HCT116 (cell line): ENCODE results near the gene CFAP47. TPM values are rescaled to one million over a fixed set of nuclear protein-coding genes. Genes with fewer than 3 reads are reported as not detected.

ENCODE experiments used
- ATAC-seq: fragments of 200-7000 bp; cut with Tn5 transposase; 2 replicates; pipeline ENCODE4 v1.9.1; 2020; ENCODE audit warnings: mild to moderate bottlenecking, moderate library complexity
- BruUV-seq: library from RNA; stranded (reverse); fragments of 400-500 nt; replicated peaks from 2 replicates; lab custom pipeline; 2021; lab: Mats Ljungman, UMichigan
- CTCF ChIA-PET: fragments of 300-600 bp; sonication (Branson Sonifier 250); formaldehyde crosslinking; loops from one replicate; lab custom pipeline; 2021; ENCODE audit warnings: antibody characterized with exemption; lab: Charles Lee
- POLR2A ChIA-PET: fragments of 300-600, 350-600 bp; sonication (Branson Sonifier 250); formaldehyde crosslinking; loops from one replicate; lab custom pipeline; 2021; ENCODE audit warnings: antibody characterized with exemption; lab: Charles Lee
- RAD21 ChIA-PET, 2 experiments: fragments of 300-600 bp; sonication (Branson Sonifier 250); formaldehyde crosslinking; loops; one replicate each; lab custom pipeline; 2023; ENCODE audit warnings: low total read pairs in 2 of 2; ENCODE audit not compliant: uncharacterized antibody in 2 of 2, unreplicated experiment in 2 of 2, low non-redundant PET in 1 of 2; lab: Charles Lee
- DNase-seq: peaks from one replicate; pipeline ENCODE4 v3.0.0-alpha.2; 2010; ENCODE audit warnings: low read depth, low spot score
- H2AFZ ChIP-seq: fragments of 200-600 bp; shearing (Covaris generic), sonication (generic); 2 replicates; pipeline ENCODE4 v1.6.1; 2017; ENCODE audit warnings: low read depth, mixed run types, mixed read lengths, antibody characterized with exemption, low read length; ENCODE audit not compliant: poor library complexity, severe bottlenecking
- H3K27ac ChIP-seq: 2 replicates; pipeline ENCODE4 v1.5.1; 2012; ENCODE audit warnings: low read depth, low read length
- H3K27me3 ChIP-seq: fragments of 200-600 bp; sonication (generic); 2 replicates; pipeline ENCODE4 v1.6.1; 2016; ENCODE audit warnings: mixed run types, low read length, mixed read lengths; ENCODE audit not compliant: insufficient read depth
- H3K36me3 ChIP-seq, 2 experiments: fragments of 200-500 bp in 1 of 2; fragments of 200-600 bp in 1 of 2; sonication (Bioruptor generic) in 1 of 2; sonication (generic) in 1 of 2; 2 replicates each; pipeline versions ENCODE4 v1.5.1 to v1.6.1; 2014 to 2016; ENCODE audit warnings: low read length in 2 of 2, inconsistent platforms in 1 of 2, mixed read lengths in 1 of 2, mixed run types in 1 of 2; ENCODE audit not compliant: insufficient read depth in 2 of 2, control insufficient read depth in 1 of 2
- H3K4me1 ChIP-seq, 2 experiments: fragments of 200-600 bp in 1 of 2; sonication (generic) in 1 of 2; 2 replicates each; pipeline versions ENCODE4 v1.5.1 to v1.6.1; 2012 to 2017; ENCODE audit warnings: low read length in 2 of 2, inconsistent platforms in 1 of 2, mild to moderate bottlenecking in 1 of 2, mixed read lengths in 1 of 2, mixed run types in 1 of 2, moderate library complexity in 1 of 2; ENCODE audit not compliant: insufficient read depth in 2 of 2, control insufficient read depth in 1 of 2
- H3K4me2 ChIP-seq: fragments of 200-600 bp; sonication (generic); 2 replicates; pipeline ENCODE4 v1.6.1; 2017; ENCODE audit warnings: mixed run types, low read length, mixed read lengths
- H3K4me3 ChIP-seq, 2 experiments: fragments of 200-600 bp in 1 of 2; sonication (generic) in 1 of 2; replicated peaks in 1 of 2; 2 replicates each; pipeline ENCODE4 v1.5.1; 2011 to 2016; ENCODE audit warnings: low read length in 2 of 2, control low read depth in 1 of 2, low read depth in 1 of 2, mild to moderate bottlenecking in 1 of 2, mixed read lengths in 1 of 2, mixed run types in 1 of 2
- H3K79me2 ChIP-seq: fragments of 200-600 bp; sonication (generic); 2 replicates; pipeline ENCODE4 v1.6.1; 2017; ENCODE audit warnings: mild to moderate bottlenecking, mixed run types, low read length, moderate library complexity, mixed read lengths; ENCODE audit not compliant: insufficient read depth
- H3K9ac ChIP-seq: fragments of 200-600 bp; sonication (generic); 2 replicates; pipeline ENCODE4 v1.6.1; 2016; ENCODE audit warnings: low read length, mixed read lengths
- H3K9me2 ChIP-seq: fragments of 200-600 bp; sonication (generic), shearing (Covaris generic); 2 replicates; pipeline ENCODE4 v1.6.1; 2017; ENCODE audit warnings: mixed run types, mild to moderate bottlenecking, moderate library complexity; ENCODE audit not compliant: insufficient read depth
- H3K9me3 ChIP-seq, 2 experiments: fragments of 200-500 bp in 1 of 2; fragments of 200-600 bp in 1 of 2; sonication (Bioruptor generic) in 1 of 2; sonication (generic) in 1 of 2; 2 replicates each; pipeline ENCODE4 v1.6.1; 2014 to 2017; ENCODE audit warnings: low read length in 2 of 2, mixed read lengths in 2 of 2, inconsistent platforms in 1 of 2, low read depth in 1 of 2, mild to moderate bottlenecking in 1 of 2, mixed run types in 1 of 2, moderate library complexity in 1 of 2; ENCODE audit not compliant: control insufficient read depth in 1 of 2, insufficient read depth in 1 of 2
- H4K20me1 ChIP-seq: fragments of 200-600 bp; sonication (generic), shearing (Covaris generic); 2 replicates; pipeline ENCODE4 v1.6.1; 2017; ENCODE audit warnings: mixed run types, mild to moderate bottlenecking, moderate library complexity; ENCODE audit not compliant: insufficient read depth
- CBX3 ChIP-seq: IDR thresholded peaks from 2 replicates; pipeline ENCODE4 v1.6.1; 2012; ENCODE audit warnings: low read depth
- EGR1 ChIP-seq: IDR thresholded peaks from 2 replicates; pipeline ENCODE4 v1.6.1; 2012; ENCODE audit warnings: low read depth
- EZH2 ChIP-seq: fragments of 200-600 bp; sonication (generic); IDR thresholded peaks from 2 replicates; pipeline ENCODE4 v1.6.1; 2017; ENCODE audit warnings: antibody characterized with exemption, mixed run types
- EZH2phosphoT487 ChIP-seq: fragments of 200-600 bp; IDR thresholded peaks from 2 replicates; pipeline ENCODE4 v1.6.1; 2018; ENCODE audit warnings: antibody characterized with exemption, borderline replicate concordance
- JUND ChIP-seq: IDR thresholded peaks from 2 replicates; pipeline ENCODE4 v1.6.1; 2012
- SIN3A ChIP-seq: IDR thresholded peaks from 2 replicates; pipeline ENCODE4 v1.6.1; 2012; ENCODE audit warnings: low read depth
- SP1 ChIP-seq: IDR thresholded peaks from 2 replicates; pipeline ENCODE4 v1.6.1; 2012; ENCODE audit warnings: low read depth
- SRF ChIP-seq: IDR thresholded peaks from 2 replicates; pipeline ENCODE4 v1.6.1; 2012; ENCODE audit warnings: low read depth
- TCF7L2 ChIP-seq: IDR thresholded peaks from 2 replicates; pipeline ENCODE4 v1.7.0; 2011; ENCODE audit warnings: borderline replicate concordance, inconsistent platforms; ENCODE audit not compliant: insufficient read depth, insufficient read length; ENCODE audit errors: extremely low read depth
- YY1 ChIP-seq: IDR thresholded peaks from 2 replicates; pipeline ENCODE4 v1.6.1; 2011; ENCODE audit warnings: low read length, low read depth, moderate library complexity, mild to moderate bottlenecking; ENCODE audit not compliant: insufficient replicate concordance; ENCODE audit errors: extremely low read depth
- ZNF274 ChIP-seq: fragments of 200-500 bp; sonication (Bioruptor generic); IDR thresholded peaks from 2 replicates; pipeline ENCODE4 v1.6.1; 2014; ENCODE audit warnings: mild to moderate bottlenecking, low read depth, low read length, inconsistent platforms
- intact Hi-C: fragments of 100-400 bp; cut with micrococcal nuclease; formaldehyde crosslinking; loops from 2 replicates; pipeline ENCODE4 v1.10.0; 2022
- total RNA-seq: library from RNA; stranded (reverse); gene quantifications from one replicate; pipeline ENCODE4 v1.2.1, GENCODE V29; 2021; ENCODE audit not compliant: unreplicated experiment
- TF ChIP-seq, protein P1 (sequence below): IDR thresholded peaks from 2 replicates; pipeline ENCODE4 v1.6.1; 2012
- TF ChIP-seq, protein P2 (sequence below): IDR thresholded peaks from 2 replicates; pipeline ENCODE4 v1.6.1; 2011; ENCODE audit warnings: mild to moderate bottlenecking, low read length, moderate library complexity; ENCODE audit not compliant: insufficient replicate concordance; ENCODE audit errors: extremely low read depth

CFAP47 gene
- total RNA-seq, 1 experiment from 2014 or later = not detected

DNA sequence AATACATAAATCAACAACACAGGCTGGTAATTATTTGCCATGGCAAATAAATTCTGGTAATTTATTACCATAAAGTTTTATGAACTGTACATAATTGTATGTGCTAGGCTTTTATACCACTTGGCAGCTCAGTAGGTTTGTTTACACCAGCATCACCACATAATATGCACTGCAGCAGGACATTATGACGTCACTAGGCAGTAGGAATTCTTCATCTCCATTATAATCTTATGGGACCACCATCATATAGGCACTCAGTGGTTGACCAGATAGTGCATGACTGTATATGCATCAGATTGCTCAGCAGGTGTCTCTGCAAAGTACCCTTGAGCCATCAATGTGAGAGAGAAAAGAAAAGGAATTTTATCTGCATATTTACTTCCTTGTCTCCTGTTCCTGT lies 295.4 kb downstream of the CFAP47 start:
- no peak overlapping the region for H2AFZ ChIP-seq
- H3K4me3 ChIP-seq = no peak overlapping the region
- no peak overlapping the region for H3K9ac ChIP-seq
- RAD21 ChIA-PET = no interaction called here
- H3K36me3 ChIP-seq = no peaks in the 10 kb centered on the region
- BruUV-seq = no TSS peak
- no peaks in the 10 kb centered on the region for H3K4me1 ChIP-seq
- no peaks in the 10 kb centered on the region for H3K9me2 ChIP-seq
- DNase-seq = no peak
- H3K27me3 ChIP-seq = no peaks in the 10 kb centered on the region
- no peaks in the 10 kb centered on the region for H3K9me3 ChIP-seq
- no peak overlapping the region for H3K27ac ChIP-seq
- intact Hi-C loops = no loop called here
- H3K4me2 ChIP-seq = no peak overlapping the region
- TF ChIP-seq CBX3 (no peak), TCF7L2 (no peak), EZH2 (no peak), JUND (no peak), YY1 (no peak), SP1 (no peak), ZNF274 (no peak), SRF (no peak), SIN3A (no peak), EZH2phosphoT487 (no peak), EGR1 (no peak)
- TF ChIP-seq, protein P1, sequence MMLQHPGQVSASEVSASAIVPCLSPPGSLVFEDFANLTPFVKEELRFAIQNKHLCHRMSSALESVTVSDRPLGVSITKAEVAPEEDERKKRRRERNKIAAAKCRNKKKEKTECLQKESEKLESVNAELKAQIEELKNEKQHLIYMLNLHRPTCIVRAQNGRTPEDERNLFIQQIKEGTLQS = no peak
- TF ChIP-seq, protein P2, sequence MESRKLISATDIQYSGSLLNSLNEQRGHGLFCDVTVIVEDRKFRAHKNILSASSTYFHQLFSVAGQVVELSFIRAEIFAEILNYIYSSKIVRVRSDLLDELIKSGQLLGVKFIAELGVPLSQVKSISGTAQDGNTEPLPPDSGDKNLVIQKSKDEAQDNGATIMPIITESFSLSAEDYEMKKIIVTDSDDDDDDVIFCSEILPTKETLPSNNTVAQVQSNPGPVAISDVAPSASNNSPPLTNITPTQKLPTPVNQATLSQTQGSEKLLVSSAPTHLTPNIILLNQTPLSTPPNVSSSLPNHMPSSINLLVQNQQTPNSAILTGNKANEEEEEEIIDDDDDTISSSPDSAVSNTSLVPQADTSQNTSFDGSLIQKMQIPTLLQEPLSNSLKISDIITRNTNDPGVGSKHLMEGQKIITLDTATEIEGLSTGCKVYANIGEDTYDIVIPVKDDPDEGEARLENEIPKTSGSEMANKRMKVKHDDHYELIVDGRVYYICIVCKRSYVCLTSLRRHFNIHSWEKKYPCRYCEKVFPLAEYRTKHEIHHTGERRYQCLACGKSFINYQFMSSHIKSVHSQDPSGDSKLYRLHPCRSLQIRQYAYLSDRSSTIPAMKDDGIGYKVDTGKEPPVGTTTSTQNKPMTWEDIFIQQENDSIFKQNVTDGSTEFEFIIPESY = no peak
- ATAC-seq = no peak
- no peaks in the 10 kb centered on the region for H4K20me1 ChIP-seq
- no peaks in the 10 kb centered on the region for H3K79me2 ChIP-seq
- CTCF ChIA-PET = no interaction called here
- POLR2A ChIA-PET = no interaction called here
